Stimulated activated CD4-positive, alpha-beta T cell treated with anti-CD3 and anti-CD28 coated beads, Interleukin-2, amount 100 ng/mL, for 24 hours (primary cell): Measurements from ENCODE around the gene FUT1.
A peak's percentile ranks its signal among the peaks of the same experiment; 100 is the strongest.
"Not testable (repeated sequence)": the region's sequence is repeated elsewhere in the genome, so short reads cannot be mapped to it uniquely, and the experiment has no call there.

Source experiments
- DNase-seq, 2 donors: peaks; one replicate each; pipeline ENCODE4 v3.0.0-alpha.2; 2020

FUT1 gene

DNA sequence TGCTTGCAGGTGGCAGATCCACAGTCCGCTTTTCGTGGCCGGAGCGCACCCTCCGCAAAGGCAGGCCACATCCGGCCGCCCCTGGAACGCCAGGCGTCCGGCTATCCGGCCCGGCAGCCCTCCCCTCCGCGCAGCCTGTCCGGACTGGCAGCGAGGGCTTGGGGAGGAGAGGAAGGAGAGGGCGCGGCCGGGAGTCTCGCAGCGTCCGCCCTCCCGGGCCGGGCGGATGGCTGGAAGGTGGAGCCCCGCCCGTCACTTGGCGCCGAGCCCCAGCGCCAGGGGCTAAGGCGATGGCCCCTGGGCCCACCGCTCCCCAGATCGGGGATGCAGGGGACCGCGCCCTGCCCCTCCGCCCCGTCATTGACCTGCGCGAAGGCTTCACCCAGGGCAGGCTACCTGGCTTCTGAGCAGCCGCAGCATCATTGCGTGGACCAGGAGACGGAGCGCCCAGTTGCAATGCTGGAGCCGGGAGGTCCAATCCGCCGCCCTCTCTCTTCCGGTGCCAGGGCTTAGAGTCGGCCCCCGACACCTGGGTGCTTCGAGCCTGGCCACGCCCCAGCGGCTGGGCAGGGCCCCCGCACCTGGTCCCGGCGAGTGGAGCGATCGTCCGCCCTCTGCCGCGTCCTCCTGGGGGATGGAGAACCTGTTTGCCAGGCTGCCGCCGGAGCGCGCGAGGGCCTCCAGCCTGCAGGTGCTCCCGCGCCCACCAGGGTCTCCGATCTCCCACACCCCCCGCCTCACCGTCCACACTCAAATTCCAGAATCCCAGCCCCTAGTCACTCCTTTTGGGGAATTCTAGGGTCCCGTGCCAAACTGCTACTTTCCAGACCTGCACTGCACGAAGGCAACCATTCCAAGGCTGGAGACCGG is at the start of gene FUT1:
Gene FUT1 (minus strand): TSS at position 146 of the 870 bp plus-strand sequence. CDS start 1,360 bp downstream, outside the sequence.
- peak in 1 of 2 donors; percentile 45 for DNase-seq

DNA sequence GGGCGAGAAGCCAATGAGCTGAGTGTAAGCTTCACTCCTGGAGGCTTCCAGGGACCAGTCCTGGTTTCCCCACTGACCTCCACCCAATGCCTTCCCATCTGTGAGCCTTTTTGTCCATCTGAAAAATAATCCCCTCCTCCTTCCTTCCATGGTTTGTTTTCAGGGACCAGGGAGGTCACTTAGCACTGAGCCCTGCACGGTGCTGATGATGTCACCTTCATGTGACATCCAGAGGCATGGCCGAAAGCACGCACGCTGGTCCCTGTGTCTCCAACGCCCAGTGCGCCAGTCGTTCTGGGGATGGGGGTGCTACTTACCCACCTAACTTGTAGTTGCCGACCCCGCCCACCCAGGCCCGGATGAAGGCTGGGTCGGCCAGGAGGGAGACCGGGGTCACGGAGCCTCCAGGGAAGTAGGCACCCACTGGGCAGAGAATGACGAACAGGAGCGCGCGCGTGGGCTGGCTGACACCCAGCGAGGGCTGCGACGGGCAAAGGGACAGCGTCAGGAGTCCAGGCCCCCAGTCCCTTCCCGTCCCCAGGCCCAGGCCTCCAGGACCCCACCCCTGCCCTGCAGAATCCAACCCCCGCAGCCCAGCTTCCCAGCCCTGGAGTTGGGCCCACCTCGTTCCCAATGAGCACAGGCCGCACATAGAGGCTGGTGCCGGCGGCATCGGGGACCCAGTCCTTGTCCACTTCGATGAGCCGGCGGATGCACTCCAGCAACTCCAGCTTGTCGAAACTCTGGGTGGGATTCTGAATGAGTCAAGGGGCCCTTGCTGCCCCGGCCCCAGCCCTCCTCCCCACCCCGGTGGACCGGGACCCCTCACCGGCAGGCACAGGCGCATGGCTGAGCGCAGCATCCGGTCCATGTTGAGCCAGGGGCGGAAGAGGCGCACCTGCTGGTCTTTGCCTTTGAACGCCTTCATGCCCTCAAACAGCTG is 47.2 kb upstream of the FUT1 start:
- DNase-seq = no peak

DNA sequence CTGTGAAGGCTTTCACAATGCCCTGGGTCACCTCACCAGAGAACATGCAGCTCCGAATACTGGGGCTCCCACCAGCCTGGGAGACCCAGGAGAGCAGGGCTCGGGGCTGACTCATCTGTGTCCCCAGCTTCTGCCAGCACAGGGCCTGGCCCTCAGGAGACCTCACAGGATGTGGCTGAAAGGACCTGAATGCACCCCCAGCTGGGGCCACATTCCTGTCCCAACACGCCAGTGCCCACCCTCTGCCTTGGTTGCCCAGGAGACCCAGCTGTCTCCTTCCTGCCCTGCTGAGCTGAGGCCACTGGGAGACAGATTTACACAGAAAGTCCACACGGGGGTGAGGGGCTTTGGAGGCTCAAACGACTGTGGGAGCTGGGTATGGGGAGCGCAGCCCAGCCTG is 46.5 kb upstream of the FUT1 start:
- DNase-seq = no peak

DNA sequence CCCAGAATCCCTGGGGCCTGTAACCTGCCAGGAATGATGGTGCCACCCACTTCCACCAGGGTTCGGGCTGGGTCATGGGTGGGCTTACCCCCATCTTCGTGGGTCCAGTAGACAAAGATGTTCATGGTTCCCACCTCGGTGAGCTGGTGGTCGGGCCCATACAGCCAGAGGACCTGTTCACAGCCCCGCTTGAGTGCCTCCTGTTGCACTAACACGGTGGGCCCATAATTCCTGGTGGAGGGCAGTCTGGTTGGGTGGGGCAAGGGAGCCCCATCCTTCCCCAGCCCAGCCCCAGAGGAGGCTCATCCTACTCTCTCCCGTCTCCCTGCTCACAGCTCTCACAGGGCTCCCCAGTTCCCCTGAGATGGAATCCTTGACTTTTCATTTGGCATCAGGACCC is 44.7 kb upstream of the FUT1 start:
- no peak for DNase-seq

DNA sequence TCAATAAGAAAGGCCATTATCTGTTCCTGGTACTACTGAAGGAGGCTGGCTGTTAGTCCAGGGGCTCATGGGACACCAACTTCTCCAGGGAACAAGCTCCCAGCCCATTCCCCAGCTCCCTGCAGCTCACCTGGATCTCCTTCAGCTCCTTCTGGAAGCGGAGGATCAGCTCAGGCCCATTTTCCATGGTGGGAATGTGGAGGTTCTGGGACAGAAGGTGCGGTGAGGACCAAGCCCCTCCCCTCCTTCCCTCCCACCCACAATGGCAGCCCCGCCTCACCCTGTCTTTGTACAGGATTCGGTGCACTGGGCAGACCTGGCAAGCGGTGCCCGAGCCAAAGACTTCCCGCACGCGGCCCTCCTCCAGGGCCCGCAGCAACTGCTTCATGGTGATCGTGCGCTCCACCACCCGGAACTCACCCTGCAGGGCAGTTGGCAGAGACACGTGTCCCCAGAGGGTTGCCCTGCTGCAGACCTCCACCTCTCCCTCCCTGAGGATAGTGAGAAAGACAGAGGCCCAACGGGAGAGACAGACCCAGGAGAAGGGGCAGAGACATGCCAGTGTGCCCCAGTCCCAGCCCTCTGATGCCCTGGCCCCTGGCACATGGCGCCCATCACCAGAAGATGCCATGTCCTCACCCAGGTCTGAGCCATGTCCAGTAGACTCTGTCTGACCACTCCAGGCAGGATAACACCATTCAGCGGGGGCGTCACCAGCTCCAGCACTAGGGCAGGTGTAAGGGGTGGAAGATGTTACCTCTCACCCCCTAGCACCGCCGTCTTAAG is 44.0 kb upstream of the FUT1 start:
- no peak for DNase-seq

DNA sequence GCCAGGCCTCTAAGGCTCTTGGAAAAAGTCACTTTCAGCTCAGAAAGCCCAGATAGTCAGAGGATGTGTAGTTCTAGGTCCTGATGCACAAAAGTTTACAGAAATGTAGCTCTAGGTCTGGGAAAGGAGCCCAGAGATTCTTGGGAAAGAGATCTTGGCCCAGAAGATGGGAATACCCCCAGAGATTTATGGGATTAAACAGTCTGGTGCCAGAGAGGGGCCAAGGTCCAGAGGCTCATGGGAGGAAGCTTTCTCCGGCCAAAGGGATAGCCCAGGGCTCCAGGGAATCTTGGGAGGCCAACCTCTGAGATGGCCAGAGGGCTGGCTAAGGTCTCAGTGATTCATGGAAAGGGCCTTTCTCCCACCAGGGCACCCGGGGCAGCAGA is 43.2 kb upstream of the FUT1 start:
- DNase-seq = no peak

DNA sequence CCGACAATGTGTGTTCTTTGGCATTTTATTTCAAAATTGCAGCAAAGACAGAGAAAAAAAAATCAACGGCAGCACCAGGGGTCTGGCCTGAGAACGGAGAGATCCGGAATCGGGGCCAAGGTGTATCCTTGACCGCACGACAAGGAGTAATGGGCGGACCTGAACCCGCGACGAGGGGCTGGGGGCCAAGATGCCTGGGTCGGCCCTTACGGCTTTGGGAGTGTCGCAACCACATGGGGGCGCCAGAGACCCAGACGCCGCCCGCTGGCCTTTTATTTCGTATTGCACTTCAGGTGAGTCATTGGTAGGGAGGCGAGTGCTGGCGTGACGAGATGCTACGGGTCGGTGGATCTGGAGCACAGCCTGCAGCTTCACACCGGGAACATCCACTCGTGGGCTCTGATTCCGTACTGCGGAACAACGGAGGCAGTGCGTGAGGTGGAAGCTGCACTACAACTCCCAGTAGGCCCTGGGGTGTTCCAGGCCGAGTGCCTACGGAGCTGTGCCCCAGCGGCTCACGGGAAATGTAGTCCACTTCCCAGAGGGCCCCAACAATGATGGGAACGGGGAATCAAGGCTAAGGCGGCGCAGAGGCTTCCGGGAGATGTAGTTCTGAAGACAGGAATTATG is 42.7 kb upstream of the FUT1 start:
- DNase-seq = peak; percentile 85 to 87

DNA sequence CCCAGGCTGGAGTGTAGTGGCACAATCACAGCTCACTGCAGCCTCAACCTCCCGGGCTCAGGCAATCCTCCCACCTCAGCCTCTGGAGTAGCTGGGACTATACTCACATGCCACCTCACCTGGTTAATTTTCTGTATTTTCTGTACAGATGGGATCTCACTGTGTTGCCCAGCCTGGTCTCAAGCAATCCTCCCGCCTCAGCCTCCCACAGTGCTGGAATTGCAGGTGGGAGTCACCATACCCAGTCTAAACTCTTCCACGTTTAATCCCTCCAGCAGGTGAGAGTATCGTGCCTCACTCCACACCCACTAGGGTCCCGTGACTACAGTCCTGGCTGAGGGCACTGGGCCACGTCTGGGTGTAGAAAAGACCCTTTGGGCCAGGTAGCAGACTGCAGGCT is 41.9 kb upstream of the FUT1 start:
- DNase-seq = no peak

DNA sequence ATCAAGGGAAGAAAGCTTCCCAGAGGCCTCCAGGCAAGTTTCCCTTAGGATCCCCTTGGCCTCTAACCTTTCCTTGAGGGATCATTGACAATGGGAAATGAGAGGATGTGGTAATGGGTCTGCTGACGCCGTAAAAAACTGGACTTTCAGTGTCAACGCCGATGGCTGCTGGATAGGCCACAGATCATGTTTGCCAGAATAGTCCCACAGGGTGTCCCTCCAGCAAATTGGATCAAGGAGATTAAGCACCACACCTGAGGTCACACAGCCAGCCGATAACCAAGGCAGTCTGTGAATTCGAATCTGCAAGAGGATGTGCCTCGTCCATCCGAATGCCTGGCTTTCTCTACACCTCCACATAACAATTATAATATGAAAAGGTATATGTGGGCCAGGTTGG is 40.8 kb upstream of the FUT1 start:
- DNase-seq = no peak

DNA sequence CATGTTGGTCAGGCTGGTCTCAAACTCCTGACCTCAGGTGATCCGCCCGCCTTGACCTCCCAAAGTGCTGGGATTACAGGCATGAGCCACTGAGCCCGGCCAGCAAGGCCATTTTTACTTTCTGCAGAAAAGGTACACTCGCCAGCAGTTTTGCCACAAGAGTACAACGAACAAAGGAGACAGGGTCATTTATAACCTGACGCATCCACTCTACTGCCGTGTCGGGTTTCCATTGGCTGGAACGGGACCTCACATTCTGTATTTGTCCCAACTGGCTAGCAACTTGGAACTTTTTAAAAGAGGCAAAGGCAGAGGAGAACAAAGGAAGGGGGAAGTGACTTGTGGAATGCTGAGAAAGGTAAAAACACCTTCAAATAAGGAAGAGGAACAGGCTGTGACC is 34.9 kb upstream of the FUT1 start:
- DNase-seq = not testable (repeated sequence)

DNA sequence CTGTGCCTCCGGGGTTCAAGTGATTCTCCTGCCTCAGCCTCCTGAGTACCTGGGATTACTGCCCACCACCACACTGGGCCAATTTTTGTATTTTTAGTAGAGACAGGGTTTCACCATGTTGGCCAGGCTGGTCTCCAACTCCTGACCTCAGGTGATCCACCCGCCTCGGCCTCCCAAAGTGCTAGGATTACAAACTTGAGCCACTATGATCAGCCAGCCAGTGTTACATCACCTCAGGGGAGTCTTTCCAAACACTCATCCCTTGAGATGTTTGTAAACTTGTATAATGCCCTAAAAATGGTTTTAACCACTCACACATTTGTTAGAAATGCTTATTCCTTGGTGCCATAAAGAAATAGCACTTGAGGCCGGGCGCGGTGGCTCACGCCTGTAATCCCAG is 34.0 kb upstream of the FUT1 start:
- DNase-seq = not testable (repeated sequence)

DNA sequence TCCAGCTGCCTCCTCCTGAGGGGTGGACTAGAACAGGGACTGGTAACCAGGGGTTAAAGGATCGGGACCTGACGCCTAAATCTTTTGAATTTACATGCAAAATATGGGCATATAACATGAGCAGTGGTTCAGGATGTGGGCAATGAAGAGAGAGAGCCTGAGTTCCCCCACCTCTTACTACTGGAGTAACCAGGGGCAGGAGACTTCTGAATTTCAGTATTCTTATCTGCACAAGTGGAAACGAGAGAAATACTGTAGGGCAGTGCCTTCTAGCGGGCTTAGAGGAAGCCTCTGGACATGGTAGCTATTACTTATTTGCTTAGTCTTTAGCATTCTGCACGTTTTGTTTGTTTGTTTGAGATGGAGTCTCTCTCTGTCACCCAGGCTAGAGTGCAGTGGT is 32.1 kb upstream of the FUT1 start:
- DNase-seq = no peak

DNA sequence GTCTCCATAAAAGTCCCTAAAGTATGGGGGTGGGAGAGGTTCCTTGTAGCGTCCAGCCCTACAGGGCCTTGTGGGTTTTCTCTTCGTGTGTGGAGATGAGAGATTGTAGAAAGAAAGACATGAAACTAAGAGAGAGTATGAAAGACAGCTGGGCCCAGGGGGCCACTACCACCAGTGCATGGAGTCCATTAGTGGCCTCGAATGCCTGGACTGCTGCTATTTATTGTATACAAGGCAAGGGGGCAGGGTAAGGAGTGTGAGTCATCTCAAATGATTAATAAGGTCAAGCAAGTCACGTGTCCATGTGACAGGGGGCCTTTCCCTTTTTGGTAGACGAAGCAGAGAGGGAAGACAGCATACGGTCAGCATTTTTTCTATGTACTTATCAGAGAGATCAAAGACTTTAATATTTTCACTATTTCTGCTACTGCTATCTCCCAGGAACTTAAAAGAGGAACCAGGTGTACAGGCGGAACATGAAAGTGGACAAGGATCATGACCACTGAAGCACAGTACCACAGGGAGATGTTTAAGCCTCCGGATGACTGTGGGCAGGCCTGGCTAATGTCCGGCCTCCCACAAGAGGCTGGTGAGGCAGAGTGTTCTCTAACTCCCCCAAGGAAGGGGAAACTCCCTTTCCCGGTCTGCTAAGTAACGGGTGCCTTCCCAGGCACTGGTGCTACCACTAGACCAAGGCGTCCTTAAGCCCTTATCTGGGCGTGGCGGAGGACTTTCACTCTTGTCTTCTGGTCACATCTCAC is 28.4 kb upstream of the FUT1 start:
- no peak for DNase-seq

DNA sequence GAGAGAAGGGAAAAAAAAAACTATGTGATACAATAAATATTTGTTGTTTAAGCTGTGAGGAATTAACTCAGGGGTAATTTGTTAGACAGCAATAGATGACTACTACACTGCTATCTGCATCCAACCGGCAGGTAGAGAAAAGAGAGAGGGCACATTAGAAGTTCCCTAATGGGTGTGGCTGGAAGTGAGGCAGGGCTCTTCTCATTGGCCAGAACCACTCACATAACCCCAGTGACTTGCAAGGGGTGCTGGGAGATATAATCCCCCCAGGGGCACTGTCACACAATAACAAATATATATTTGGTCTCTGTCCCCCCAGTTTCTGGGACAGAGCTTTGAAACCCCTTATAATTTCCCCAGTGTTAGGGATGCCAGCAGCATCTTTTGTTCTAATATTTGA is 27.2 kb upstream of the FUT1 start:
- DNase-seq = no peak

DNA sequence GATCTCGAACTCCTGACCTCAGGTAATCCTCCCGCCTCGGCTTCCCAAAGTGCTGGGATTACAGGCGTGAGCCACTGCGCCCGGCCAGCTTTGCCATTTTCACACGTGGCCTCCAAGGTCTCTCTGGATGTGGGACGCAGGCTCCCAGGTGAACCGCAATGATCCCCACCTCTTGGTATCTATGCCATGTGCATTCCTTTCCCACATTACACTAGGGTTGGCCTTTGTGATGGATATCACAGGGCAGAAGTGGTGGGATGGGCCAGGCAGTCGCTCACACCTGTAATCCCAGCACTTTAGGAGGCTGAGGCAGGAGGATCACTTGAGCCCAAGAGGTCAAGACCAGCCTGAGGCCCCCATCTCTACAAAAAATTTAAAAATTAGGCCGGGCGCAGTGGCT is 25.3 kb upstream of the FUT1 start:
- no peak for DNase-seq

DNA sequence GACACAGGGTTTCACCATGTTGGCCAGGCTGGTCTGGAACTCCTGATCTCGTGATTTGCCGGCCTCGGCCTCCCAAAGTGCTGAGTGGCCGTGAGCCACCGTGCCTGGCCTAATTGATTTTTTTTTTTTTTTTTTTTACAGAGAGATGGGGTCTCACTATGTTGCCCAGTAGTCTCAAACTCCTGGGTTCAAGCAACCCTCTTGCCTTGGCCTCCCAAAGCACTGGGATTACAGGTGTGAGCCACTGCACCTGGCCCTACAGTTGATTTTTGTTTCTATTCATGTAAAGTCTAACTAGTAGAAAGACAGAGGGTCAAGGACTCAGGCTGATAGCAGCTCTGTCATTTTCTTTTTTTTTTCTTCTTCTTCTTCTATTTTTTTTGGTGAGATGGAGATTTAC is 24.7 kb upstream of the FUT1 start:
- DNase-seq = no peak

DNA sequence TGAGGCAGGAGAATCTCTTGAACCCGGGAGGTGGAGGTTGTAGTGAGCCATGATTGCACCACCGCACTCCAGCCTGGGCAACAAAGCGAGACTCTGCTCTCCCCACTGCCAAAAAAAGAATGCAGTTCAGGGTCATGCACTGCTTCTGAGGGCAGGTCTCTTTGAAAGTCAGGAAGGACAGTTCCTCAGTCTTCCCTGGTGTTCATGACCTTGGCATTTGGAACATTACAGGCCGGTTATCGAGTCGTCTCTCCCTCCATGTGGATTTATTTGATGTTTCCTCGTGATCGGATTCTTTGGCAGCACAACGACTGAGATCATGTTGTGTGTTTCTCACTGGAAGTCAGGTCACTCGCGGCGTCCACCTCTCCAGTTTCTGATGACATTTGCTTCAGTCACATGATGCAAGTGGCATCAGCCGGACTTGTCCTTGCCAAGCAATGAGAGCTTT is 20.1 kb upstream of the FUT1 start:
- no peak for DNase-seq

DNA sequence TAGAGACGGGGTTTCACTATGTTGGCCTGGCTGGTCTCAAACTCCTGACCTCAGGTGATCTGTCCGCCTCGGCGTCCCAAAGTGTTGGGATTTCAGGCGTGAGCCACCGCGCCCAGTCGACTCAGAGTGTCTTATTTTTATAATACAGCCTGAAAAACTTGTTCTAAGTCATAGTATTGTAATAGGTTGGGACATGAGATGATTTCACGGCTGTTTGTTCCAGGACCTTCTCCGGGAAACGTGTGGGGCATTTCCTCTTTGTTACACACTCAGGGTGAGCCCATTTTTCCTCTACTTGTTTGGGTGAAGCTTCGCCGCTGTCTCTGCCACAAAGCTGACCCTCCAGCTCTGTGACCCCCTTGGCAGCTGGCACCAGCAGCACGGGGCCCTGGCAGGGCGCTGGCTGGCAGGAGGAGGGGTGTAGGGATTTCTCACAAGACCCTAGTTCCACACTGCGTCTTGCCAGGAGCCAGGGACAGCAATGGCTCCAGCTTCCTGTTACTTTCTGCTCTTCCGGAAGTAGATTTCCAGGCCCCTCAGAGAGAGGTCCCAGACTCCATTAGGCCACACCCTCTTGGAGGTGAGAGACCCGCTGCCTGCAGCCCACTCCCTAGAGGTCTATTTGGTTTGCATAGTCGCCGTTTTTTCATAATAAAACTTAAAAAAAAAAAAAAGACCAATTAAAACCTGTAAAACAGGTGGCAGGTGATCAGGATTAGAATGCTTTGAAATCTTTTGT is 18.5 kb upstream of the FUT1 start:
- DNase-seq = no peak

DNA sequence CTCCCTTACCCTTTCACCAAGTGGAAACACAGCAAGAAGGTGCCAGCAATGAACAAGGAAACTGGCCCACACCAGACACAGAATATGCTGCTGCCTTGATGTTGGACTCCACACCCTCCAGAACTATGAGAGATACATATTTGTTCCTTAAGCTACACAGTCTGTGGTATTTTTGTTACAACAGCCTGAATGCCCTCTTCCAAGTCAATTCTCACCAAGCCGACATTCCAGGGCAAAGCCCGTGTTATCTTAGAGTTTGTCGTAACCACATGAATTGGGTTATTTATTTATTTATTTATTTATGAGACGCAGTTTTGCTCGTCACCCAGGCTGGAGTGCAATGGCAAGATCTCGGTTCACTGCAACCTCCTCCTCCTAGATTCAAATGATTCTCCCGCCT is 17.8 kb upstream of the FUT1 start:
- no peak for DNase-seq

DNA sequence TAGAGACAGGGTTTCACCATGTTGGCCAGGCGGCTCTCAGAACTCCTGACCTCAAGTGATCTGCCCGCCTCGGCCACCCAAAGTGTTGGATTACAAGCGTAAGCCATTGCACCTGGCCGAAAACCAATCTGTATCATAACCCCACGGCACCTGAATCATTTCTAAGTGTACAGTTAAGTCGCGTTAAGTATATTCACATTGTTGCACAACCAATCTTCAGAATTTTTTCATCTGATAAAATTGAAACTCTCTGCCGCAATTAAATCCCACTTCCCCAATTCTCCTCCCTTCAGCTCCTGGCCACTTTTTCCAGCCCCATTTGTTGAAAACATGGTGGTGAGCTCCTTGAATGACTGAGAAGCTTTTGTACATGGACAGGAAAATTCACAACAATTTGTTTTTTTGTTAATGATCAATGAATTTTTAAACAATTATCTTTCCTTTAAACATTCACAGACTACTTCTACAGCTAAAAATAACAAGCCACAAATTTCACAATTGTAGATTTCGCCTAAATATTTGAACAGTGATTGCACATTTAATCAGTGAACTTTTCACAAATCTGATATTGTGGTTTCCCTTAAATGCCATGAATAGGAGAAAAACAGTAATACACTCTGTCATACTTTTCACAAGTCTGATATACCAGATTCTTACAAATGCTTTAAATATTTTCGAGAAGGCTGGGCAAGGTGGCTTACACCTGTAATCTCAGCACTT is 16.7 kb upstream of the FUT1 start:
- no peak for DNase-seq
